HG03066 (cell line): ENCODE measurements around the gene TRPM1.

Experiments used
- ATAC-seq: cut with Tn5 transposase; IDR thresholded peaks from one replicate; pipeline ENCODE4 v1.9.1; 2021; ENCODE audit warnings: low read depth; ENCODE audit not compliant: unreplicated experiment

The TRPM1 gene

DNA sequence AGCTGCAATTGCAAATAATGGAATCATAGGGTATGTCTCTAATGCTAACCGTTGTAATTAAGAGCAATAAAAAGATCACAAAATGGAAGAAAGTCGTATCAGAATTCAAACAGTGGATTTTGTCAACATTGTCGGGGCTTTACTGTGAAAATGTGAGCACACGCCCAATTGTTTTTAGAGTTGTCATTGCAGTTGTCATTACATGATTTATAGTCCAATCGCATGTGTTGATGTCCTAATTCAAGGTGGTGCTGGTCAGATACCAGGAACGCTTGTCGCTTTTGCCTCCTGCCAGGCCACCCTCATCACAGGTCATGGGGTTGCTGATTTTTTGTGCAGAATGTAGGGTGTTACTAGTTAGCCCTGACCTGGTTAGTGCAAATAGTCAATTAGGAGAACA lies 16.2 kb downstream of the TRPM1 start:
- no peak for ATAC-seq

GRCh38 chr15:31084176-31084575 lies 17.3 kb downstream of the TRPM1 start:
- no peak for ATAC-seq

DNA sequence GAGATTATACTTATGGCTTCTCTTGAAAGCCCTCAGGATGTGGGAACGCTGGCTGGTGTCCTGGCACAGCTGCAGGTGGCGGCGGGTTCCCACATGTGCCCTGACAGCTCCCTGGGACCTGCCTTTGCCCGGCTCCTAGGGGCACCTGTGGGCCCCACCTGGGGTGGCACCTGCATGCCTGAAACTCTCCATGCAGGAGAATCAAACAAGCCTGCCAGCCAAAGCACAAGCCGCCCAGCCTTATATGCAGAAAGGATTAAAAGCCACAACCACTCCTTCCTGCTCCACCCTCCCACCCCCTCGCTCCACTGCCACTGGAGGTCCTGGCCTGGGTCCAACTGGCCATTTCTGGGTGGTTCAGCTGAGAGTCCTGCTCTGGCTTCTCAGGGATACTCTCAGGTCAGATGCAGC lies 18.1 kb downstream of the TRPM1 start:
- ATAC-seq: no peak

DNA sequence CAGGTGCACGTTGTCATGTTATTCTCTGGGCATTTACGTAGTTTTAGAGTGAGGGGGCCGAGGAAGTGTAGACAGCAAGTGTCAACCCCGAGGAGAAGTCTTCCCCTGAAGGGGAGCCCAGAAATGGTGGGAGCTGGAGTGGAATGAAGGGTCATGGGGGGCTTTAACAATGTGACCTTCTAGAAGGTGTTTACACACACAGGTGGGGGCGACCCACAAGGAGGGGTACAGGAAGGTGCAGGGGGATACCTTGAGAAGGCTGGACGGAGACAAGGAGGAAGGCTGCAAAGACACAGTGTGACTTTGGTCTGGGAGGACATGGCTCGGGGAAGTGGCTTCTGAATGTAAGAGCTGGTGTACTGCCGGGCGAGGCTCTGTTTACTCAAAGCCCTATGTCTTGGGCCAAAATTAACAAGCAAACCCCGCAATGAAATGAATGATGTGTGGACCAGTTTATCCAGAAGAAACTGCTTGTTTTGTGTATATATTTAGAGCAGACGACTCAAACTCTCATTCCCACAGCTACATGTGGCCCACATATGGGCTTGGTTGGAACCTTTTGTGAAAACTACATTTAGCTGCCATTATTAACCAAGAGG lies 18.7 kb downstream of the TRPM1 start:
- ATAC-seq: no peak

- no peak for ATAC-seq
These were observed 19.8 kb downstream of the TRPM1 start for GRCh38 chr15:31081588-31082250.

- no peak for ATAC-seq
These were observed 20.5 kb downstream of the TRPM1 start for GRCh38 chr15:31081056-31081455.

- no peak for ATAC-seq
These were observed 20.9 kb downstream of the TRPM1 start for GRCh38 chr15:31080591-31081014.

DNA sequence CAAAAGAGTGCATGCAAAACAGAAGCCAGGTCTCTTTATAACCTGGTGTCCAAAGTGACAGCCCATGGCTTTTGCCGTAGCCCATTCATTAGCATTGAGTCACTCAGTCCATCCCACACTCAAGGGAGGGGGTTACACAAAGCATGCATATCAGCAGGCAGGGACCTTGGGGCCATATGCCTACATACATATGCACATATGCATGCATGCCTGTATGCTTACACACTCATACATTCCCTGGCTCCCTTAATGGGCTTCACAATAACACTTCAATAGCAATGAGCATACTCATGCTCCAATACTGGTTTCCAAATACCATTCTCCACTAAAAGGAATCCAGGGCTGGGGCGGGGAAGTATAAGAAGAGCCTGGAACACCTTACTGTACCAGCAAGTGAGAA lies 22.0 kb downstream of the TRPM1 start:
- ATAC-seq: no peak

- ATAC-seq: no peak
These were observed 23.1 kb downstream of the TRPM1 start for GRCh38 chr15:31078471-31078870.

DNA sequence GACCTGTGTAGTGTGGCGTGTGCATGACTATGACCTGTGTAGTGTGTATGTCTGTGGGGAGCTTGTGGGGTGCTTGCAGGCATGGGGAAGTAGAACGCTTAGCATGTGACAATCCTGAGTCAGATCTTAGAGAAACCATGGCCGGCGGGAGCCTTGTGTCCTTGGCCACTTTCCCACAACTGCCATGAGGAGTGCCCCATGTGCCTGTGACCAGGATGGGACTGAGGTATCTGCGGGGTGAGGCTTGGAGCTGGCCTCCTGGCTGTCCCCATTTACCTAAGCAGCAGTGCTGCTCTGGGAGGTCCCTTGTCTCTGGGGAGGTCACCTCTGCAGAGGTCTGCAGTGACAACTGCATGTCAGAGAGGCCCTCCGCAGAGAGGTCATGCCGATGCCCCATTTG lies 23.6 kb downstream of the TRPM1 start:
- ATAC-seq: no peak

- ATAC-seq: no peak
These were observed 24.3 kb downstream of the TRPM1 start for GRCh38 chr15:31077181-31077580.

DNA sequence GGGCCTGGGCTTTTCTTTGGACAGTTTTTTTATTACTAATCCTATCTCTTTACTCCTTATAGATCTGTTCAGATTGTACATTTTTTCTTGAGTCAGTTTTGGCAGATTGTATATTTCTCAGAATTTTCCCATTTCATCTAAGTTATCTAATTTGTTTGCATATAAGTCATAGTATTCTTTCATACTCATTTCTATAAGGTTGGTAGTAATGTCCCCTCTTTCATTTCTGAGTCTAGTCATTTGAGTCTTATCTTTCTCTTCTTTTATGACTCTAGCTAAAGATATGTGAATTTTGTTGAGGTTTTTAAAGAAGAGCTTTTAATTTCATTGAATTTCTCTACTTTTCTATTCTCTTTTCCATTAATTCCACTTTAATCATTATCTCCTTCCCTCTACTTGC lies 27.2 kb downstream of the TRPM1 start:
- ATAC-seq: no peak

DNA sequence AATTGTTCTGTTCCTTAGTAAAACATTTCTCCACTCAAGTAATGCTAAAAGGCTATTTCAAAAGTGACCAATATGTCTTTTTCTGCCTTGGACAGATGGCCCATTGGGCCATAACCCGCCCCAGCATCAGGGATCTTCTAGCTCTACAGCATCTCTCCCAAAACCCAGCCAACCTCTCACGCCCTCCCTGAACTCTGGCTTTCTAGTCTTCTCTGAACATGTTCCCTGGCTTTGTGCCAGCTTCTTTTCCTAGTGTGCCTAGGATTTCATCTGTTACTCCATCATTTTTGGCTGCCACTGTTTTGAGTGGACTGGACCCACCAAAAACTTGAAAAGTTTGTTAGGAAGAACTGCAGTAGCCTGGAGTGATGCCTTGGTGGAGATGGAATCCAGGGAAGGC lies 30.7 kb downstream of the TRPM1 start:
- no peak for ATAC-seq

- ATAC-seq: no peak
These were observed 32.0 kb downstream of the TRPM1 start for GRCh38 chr15:31069360-31070000.

- ATAC-seq: no peak
These were observed 33.5 kb downstream of the TRPM1 start for GRCh38 chr15:31067890-31068603.

GRCh38 chr15:31065824-31066223 lies 35.7 kb downstream of the TRPM1 start:
- ATAC-seq: no peak

DNA sequence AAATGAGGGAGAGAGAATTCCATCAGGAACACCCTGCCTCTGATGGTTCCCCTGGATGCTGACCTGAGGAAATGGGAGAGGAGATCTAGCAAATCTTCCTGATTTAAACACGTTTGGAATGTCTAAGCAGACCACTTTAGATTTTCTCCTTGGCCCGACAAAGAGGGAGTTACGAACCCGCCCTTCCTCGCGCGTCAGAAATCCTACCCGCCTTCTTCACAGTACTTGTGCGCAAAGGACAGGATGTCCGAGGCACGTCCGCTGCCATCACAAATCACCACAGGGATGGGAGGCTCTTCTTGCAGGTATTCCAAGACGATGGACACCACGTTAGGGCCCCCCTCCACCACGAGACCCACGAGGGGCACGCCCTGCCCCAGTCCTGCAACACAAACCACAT lies 38.6 kb downstream of the TRPM1 start:
- no peak for ATAC-seq

- ATAC-seq: no peak
These were observed 39.1 kb downstream of the TRPM1 start for GRCh38 chr15:31062310-31062847.

GRCh38 chr15:31060429-31061140 lies 40.9 kb downstream of the TRPM1 start:
- ATAC-seq: no peak

- ATAC-seq: no peak
These were observed 43.1 kb downstream of the TRPM1 start for GRCh38 chr15:31058236-31058962.
